Dedifferentiated amniotic fluid mesenchymal stem cell (primary cell): ENCODE data around the gene NCOA1.

Experiments used
- DNase-seq: peaks from one replicate; pipeline ENCODE4 v3.0.0-alpha.2; 2016; ENCODE audit errors: extremely low spot score

NCOA1 gene

GRCh38 chr2:24742730-24743129 is 251.7 kb downstream of the NCOA1 start:
- DNase-seq, result no peak

- no peak for DNase-seq
These were observed 252.9 kb downstream of the NCOA1 start for GRCh38 chr2:24743924-24744323.

GRCh38 chr2:24744356-24744755 is 253.3 kb downstream of the NCOA1 start:
- DNase-seq, result no peak

- no peak for DNase-seq
These were observed 254.8 kb downstream of the NCOA1 start for GRCh38 chr2:24745825-24746224.

- no peak for DNase-seq
These were observed 256.2 kb downstream of the NCOA1 start for GRCh38 chr2:24747299-24747698.

GRCh38 chr2:24749069-24749691 is 258.1 kb downstream of the NCOA1 start:
- DNase-seq, result no peak

GRCh38 chr2:24754985-24755705 is 264.1 kb downstream of the NCOA1 start:
- DNase-seq, result no peak

GRCh38 chr2:24756789-24757188 is 265.7 kb downstream of the NCOA1 start:
- no peak for DNase-seq

- no peak for DNase-seq
These were observed 270.8 kb downstream of the NCOA1 start for GRCh38 chr2:24761866-24762265.

GRCh38 chr2:24762518-24762917 is 271.5 kb downstream of the NCOA1 start:
- no peak for DNase-seq

- DNase-seq, result no peak
These were observed 272.8 kb downstream of the NCOA1 start for GRCh38 chr2:24763843-24764242.

GRCh38 chr2:24766609-24767008 is 275.6 kb downstream of the NCOA1 start:
- no peak for DNase-seq

- no peak for DNase-seq
These were observed 277.0 kb downstream of the NCOA1 start for GRCh38 chr2:24768013-24768412.

GRCh38 chr2:24768601-24769000 is 277.5 kb downstream of the NCOA1 start:
- no peak for DNase-seq

GRCh38 chr2:24771061-24771460 is 280.0 kb downstream of the NCOA1 start:
- DNase-seq, result no peak

- no peak for DNase-seq
These were observed 280.9 kb downstream of the NCOA1 start for GRCh38 chr2:24771764-24772586.

GRCh38 chr2:24774373-24774772 is 283.3 kb downstream of the NCOA1 start:
- no peak for DNase-seq

- DNase-seq, result no peak
These were observed 288.1 kb downstream of the NCOA1 start for GRCh38 chr2:24779116-24779515.

- no peak for DNase-seq
These were observed 292.6 kb downstream of the NCOA1 start for GRCh38 chr2:24783641-24784040.

GRCh38 chr2:24785671-24786321 is 294.7 kb downstream of the NCOA1 start:
- DNase-seq, result no peak

GRCh38 chr2:24787532-24787931 is 296.5 kb downstream of the NCOA1 start:
- no peak for DNase-seq

- no peak for DNase-seq
These were observed 297.8 kb downstream of the NCOA1 start for GRCh38 chr2:24788816-24789215.
